HEK293T (cell line): Measurements from ENCODE around the gene ABI3.

ENCODE experiments used
- CTCF ChIA-PET: fragments of 350-600 bp; formaldehyde crosslinking; extraction: SDS; loops from one replicate; lab custom pipeline; 2021; ENCODE audit warnings: antibody characterized with exemption, inconsistent platforms; lab: Yijun Ruan, JAX
- POLR2A ChIA-PET: fragments of 350-600 bp; formaldehyde crosslinking; extraction: SDS; loops from one replicate; lab custom pipeline; 2020; ENCODE audit warnings: antibody characterized with exemption, inconsistent platforms; lab: Yijun Ruan, JAX
- DNase-seq: peaks from one replicate; pipeline ENCODE4 v3.0.0; 2012; ENCODE audit warnings: mixed read lengths; ENCODE audit errors: extremely low spot score
- ARNT ChIP-seq: fragments of 450-650 bp; IDR thresholded peaks from 2 replicates; pipeline ENCODE4 v1.6.1; 2017; ENCODE audit warnings: mild to moderate bottlenecking
- BHLHE40 ChIP-seq: fragments of 450-650 bp; IDR thresholded peaks from 2 replicates; pipeline ENCODE4 v1.6.1; 2016; ENCODE audit warnings: mild to moderate bottlenecking, moderate library complexity, borderline replicate concordance
- CTBP1 ChIP-seq: fragments of 450-650 bp; IDR thresholded peaks from 2 replicates; pipeline ENCODE4 v1.6.1; 2016; ENCODE audit warnings: borderline replicate concordance
- ELF4 ChIP-seq: fragments of 450-650 bp; IDR thresholded peaks from 2 replicates; pipeline ENCODE4 v1.6.1; 2017; ENCODE audit warnings: antibody characterized with exemption
- FOXA1 ChIP-seq: fragments of 450-650 bp; IDR thresholded peaks from 2 replicates; pipeline ENCODE4 v1.6.1; 2016; ENCODE audit warnings: mild to moderate bottlenecking
- FOXK2 ChIP-seq: fragments of 450-650 bp; IDR thresholded peaks from 2 replicates; pipeline ENCODE4 v1.6.1; 2016; ENCODE audit warnings: mild to moderate bottlenecking
- FOXM1 ChIP-seq: fragments of 450-650 bp; IDR thresholded peaks from 2 replicates; pipeline ENCODE4 v1.6.1; 2017; ENCODE audit warnings: mild to moderate bottlenecking, borderline replicate concordance
- HDGF ChIP-seq: fragments of 450-650 bp; IDR thresholded peaks from 2 replicates; pipeline ENCODE4 v1.6.1; 2017; ENCODE audit warnings: antibody characterized with exemption, borderline replicate concordance
- L3MBTL2 ChIP-seq: fragments of 450-650 bp; conservative IDR thresholded peaks from 2 replicates; pipeline ENCODE4 v1.6.1; 2016; ENCODE audit warnings: mild to moderate bottlenecking
- LEF1 ChIP-seq: fragments of 450-650 bp; IDR thresholded peaks from 2 replicates; pipeline ENCODE4 v1.6.1; 2017; ENCODE audit warnings: mild to moderate bottlenecking, borderline replicate concordance
- NFRKB ChIP-seq: fragments of 450-650 bp; IDR thresholded peaks from 2 replicates; pipeline ENCODE4 v1.6.1; 2016; ENCODE audit warnings: mild to moderate bottlenecking, moderate library complexity
- PKNOX1 ChIP-seq: fragments of 450-650 bp; IDR thresholded peaks from 2 replicates; pipeline ENCODE4 v1.6.1; 2016
- SP1 ChIP-seq: fragments of 450-650 bp; IDR thresholded peaks from 2 replicates; pipeline ENCODE4 v1.6.1; 2017
- SUZ12 ChIP-seq: fragments of 450-650 bp; IDR thresholded peaks from 2 replicates; pipeline ENCODE4 v1.6.1; 2016; ENCODE audit warnings: mild to moderate bottlenecking
- TARDBP ChIP-seq: fragments of 450-650 bp; IDR thresholded peaks from 2 replicates; pipeline ENCODE4 v1.6.1; 2016
- ZNF384 ChIP-seq: fragments of 450-650 bp; IDR thresholded peaks from 2 replicates; pipeline ENCODE4 v1.6.1; 2016

The ABI3 gene

GRCh38 chr17:49223168-49223516, 12.6 kb downstream of the ABI3 start:
- ChIA-PET CTCF (interaction anchor here (1.3 kb wide), 1 partner anchor 68 kb away, joined by 5 read pairs; no protein-coding TSS in a partner anchor), POLR2A (interaction anchor here (1.1 kb wide), 1 partner anchor 31 kb away, joined by 5 read pairs; no protein-coding TSS in a partner anchor)
- DNase-seq, result no peak
- TF ChIP-seq FOXM1 (no peak), ZNF384 (no peak), TARDBP (no peak), SP1 (no peak), FOXK2 (no peak)

GRCh38 chr17:49223517-49224197, 13.2 kb downstream of the ABI3 start:
- TF ChIP-seq ZNF384, result no peak
- TF ChIP-seq SUZ12, result no peak
- TF ChIP-seq SP1, result no peak
- no peak for TF ChIP-seq PKNOX1
- no peak for TF ChIP-seq FOXM1
- no peak for TF ChIP-seq FOXA1
- no peak for TF ChIP-seq TARDBP
- DNase-seq, result peak; percentile 76
- CTCF ChIA-PET, result interaction anchor here (1.3 kb wide), 1 partner anchor 67 kb away, joined by 5 read pairs; no protein-coding TSS in a partner anchor
- POLR2A ChIA-PET, result no interaction called here

GRCh38 chr17:49224198-49224996, 13.9 kb downstream of the ABI3 start:
- CTCF ChIA-PET, result no interaction called here
- POLR2A ChIA-PET, result no interaction called here
- DNase-seq, result no peak
- TF ChIP-seq BHLHE40, result no peak
- TF ChIP-seq FOXK2, result no peak
- TF ChIP-seq TARDBP, result no peak
- no peak for TF ChIP-seq NFRKB
- TF ChIP-seq PKNOX1, result no peak

- ChIA-PET CTCF (no interaction called here), POLR2A (no interaction called here)
- DNase-seq, result no peak
- TF ChIP-seq NFRKB (no peak), ELF4 (no peak), PKNOX1 (no peak), SP1 (no peak), SUZ12 (no peak), LEF1 (no peak), ARNT (no peak), ZNF384 (no peak), L3MBTL2 (no peak), BHLHE40 (no peak), HDGF (no peak), CTBP1 (no peak), FOXA1 (no peak), TARDBP (no peak), FOXM1 (no peak), FOXK2 (no peak)
Measured at GRCh38 chr17:49224997-49225337, 14.5 kb downstream of the ABI3 start.

GRCh38 chr17:49225554-49226236, 15.2 kb downstream of the ABI3 start:
- TF ChIP-seq FOXK2 (no peak), FOXM1 (no peak), SUZ12 (no peak), FOXA1 (no peak), ZNF384 (no peak), ELF4 (no peak), TARDBP (no peak), LEF1 (no peak), NFRKB (no peak), SP1 (no peak), PKNOX1 (no peak), HDGF (no peak), ARNT (no peak)
- ChIA-PET CTCF (interaction anchor here (1.1 kb wide), 1 partner anchor 46 kb away, joined by 3 read pairs; no protein-coding TSS in a partner anchor), POLR2A (no interaction called here)
- DNase-seq, result no peak
